DMS153 treated with DMSO at 0.1 percent for 48 hours (cell line): ENCODE results near the gene TRPT1.
"Not testable (repeated sequence)": the region's sequence is repeated elsewhere in the genome, so short reads cannot be mapped to it uniquely, and the experiment has no call there.

ENCODE experiments used
- DNase-seq: peaks from one replicate; lab custom pipeline; 2025; ENCODE audit not compliant: unreplicated experiment; lab: John Stamatoyannopoulos, UW

TRPT1 gene

GRCh38 chr11:64258946-64259532 is 33.1 kb upstream of the TRPT1 start:
- no peak for DNase-seq

DNA sequence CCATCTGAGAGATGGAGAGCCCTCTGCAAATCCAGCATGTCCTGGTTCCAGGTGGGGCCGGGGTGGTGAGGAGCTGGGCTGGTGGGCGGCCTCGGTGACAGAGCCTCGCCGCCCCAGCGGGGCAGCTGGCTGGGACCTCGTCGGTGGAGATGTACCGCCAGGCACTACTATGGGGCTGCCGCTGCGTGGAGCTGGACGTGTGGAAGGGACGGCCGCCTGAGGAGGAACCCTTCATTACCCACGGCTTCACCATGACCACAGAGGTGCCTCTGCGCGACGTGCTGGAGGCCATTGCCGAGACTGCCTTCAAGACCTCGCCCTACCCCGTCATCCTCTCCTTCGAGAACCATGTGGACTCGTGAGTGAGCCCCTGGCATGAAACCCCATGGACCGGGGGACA is 32.4 kb upstream of the TRPT1 start:
- DNase-seq, result no peak

DNA sequence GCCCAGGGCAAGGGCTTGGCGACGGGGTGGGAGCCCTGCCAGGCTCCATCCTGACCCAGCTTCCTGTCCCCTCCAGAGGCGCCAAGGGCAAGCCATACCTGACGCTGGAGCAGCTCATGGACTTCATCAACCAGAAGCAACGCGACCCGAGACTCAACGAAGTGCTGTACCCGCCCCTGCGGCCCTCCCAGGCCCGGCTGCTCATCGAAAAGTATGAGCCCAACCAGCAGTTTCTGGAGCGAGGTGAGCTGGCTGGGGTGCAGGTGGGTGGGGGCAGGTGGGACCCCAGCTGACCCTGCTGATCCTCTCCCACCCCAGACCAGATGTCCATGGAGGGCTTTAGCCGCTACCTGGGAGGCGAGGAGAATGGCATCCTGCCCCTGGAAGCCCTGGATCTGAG is 30.3 kb upstream of the TRPT1 start:
- no peak for DNase-seq

GRCh38 chr11:64255135-64256128 is 29.4 kb upstream of the TRPT1 start:
- DNase-seq, result no peak

DNA sequence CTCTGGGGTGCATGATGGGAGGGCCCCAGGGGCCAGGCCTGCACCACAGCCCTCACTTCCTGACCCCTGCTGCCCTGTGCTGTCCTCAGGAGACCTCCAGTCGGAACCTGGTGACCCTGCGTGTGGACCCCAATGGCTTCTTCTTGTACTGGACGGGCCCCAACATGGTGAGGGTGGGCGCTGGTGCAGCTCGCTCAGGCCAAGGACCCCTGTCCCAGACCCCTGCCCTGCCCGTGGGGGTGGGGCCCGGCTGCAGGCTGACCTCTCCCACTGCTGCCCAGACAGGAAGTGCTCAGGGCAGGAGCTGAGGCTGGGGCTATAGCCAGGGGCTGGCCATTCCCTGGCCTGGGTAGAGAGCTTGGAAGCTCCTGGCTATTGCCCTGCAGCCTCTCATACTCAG is 28.3 kb upstream of the TRPT1 start:
- no peak for DNase-seq

- no peak for DNase-seq
These were observed 27.5 kb upstream of the TRPT1 start for GRCh38 chr11:64253481-64253880.

- DNase-seq, result no peak
These were observed 27.1 kb upstream of the TRPT1 start for GRCh38 chr11:64253043-64253442.

GRCh38 chr11:64252003-64252872 is 26.3 kb upstream of the TRPT1 start:
- DNase-seq, result no peak

DNA sequence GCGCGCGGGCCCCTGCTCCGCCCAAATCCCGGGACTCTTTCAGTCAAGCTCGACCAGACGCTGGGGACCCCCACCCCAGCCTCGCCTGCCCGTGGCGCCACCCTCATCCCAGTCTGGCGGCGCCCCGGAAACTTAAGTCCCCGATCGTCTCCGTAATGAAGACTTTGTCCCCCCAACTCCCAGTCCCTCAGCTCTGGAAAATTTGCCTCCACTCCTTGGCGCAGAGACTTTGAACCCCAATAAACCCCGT is 25.7 kb upstream of the TRPT1 start:
- DNase-seq, result no peak

- DNase-seq, result no peak
These were observed 25.2 kb upstream of the TRPT1 start, which contains the start of gene PLCB3 for GRCh38 chr11:64251016-64251752. TSS of gene PLCB3 (plus strand) at chr11:64251530. CDS start at chr11:64251650, 120 bp downstream.

GRCh38 chr11:64250415-64251015 is 24.5 kb upstream of the TRPT1 start:
- no peak for DNase-seq

DNA sequence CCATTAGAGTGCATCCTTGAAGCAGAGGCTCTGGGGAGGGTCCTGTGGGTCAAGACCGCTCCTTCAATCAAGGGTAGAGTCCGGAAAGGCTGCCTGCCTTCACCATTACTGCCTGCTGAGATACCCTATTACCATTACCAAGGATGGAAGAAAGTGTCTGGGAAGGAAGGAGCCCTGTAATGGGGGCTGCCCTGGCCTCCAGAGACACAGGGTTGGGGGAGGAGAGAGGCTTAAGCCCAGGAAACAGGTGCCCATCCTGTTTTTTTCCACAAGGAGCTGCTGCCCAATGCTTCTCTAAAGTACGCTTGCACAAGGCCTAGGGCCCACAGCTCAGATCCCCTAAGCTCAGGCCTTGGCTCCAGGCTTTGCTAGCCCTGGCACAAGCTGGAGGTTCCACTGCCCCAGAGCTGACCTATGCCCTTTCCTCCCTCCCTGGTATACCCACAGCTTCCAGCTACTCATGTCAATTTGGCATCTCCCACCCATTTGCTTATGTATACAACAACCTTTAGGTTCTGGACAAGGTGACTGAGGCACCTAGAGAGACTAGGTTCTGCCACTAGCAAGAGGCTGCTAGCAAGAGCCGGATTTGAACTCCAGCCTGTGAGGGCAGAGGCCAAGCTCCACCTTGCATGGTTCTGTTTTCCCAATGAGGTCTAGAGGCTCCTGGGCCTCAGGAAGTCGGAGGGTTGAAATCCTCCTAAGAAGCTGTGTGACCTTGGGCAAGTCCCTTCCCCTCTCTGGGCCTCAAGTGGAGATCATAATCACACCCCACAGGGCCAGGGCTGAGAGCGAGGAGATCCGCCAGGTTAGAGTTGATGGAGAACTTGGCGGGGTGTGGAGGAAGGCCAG is 23.8 kb upstream of the TRPT1 start:
- no peak for DNase-seq

DNA sequence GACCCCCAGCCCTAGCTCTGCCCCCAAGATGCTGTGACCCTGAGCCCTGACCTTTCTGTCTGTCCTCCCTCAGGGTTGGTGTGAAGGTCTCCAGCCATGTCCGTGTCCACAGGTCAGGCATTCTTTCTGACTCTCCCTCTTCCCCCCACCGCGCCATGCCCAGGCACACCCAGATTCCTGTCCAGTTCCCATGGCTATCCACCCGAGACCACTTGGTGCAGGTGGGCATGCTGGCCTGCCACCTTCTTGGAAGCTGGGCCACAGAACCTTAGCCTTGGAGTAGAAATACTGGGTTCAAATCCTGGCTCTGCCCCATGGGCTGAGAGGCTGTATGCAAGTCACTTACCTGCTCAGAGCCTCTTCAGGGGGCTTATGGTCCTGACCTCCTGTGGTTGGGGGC is 23.1 kb upstream of the TRPT1 start:
- no peak for DNase-seq

GRCh38 chr11:64248578-64248977 is 22.6 kb upstream of the TRPT1 start:
- DNase-seq, result no peak

DNA sequence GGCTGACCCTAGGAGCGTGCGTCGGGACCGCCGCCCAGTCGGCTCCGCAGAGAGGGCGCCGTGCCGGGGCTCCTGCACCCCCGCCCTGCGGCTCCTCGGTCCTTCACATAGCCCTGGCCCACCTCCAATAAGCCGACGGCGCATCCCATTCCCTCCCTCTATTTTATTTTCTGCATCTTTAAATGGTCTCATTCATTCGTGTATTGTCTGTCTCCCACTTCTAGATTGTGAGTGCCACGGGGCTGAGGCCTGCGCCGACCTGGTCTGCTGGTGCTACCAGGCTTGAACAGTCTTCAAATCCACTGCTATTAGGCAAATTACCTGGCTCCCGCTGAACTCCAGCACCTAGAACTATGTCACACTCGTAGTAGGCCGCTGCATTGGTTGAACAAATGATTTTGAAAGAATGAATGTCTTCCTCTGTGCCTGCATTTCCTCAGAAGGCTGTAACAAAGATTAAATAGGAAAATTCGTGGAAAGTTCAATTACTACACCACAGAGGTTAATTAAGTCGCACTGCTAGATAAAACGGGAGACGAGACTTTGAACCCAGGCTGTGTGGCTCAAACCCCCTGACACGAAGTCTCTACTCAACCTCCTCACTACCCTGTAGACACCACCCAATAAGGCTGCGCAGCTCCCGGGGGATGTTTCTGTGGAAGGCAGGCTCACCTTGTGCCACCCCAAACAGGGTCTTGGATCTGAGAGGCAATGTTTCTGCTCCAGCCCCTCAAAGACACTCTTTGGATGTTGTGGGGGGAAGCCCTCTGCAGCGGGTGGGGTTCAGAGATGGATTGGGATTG is 21.9 kb upstream of the TRPT1 start:
- no peak for DNase-seq

GRCh38 chr11:64246871-64247728 is 21.1 kb upstream of the TRPT1 start, which contains the start of gene PPP1R14B:
TSS of gene PPP1R14B (minus strand) at chr11:64246943. CDS start at chr11:64246673, 270 bp downstream.
- peak; percentile 72 for DNase-seq

GRCh38 chr11:64246621-64246870 is 20.6 kb upstream of the TRPT1 start:
- DNase-seq, result not testable (repeated sequence)
